Loucy (cell line): Measurements from ENCODE around the gene RMND5B.

Experiments
- H2AFZ ChIP-seq: fragments of 200-600 bp; sonication (generic); 2 replicates; pipeline ENCODE4 v1.6.0; 2016; ENCODE audit warnings: antibody characterized with exemption, mild to moderate bottlenecking, low read length, moderate library complexity
- H3F3A ChIP-seq: fragments of 200-600 bp; 2 replicates; pipeline ENCODE4 v1.6.0; 2016; ENCODE audit warnings: antibody characterized with exemption, low read depth, mild to moderate bottlenecking
- H3K27me3 ChIP-seq: fragments of 200-600 bp; sonication (generic); 2 replicates; pipeline ENCODE4 v1.6.1; 2014; ENCODE audit warnings: low read length, mild to moderate bottlenecking; ENCODE audit not compliant: insufficient read depth, poor library complexity, severe bottlenecking
- H3K36me3 ChIP-seq: fragments of 200-600 bp; sonication (generic); 2 replicates; pipeline ENCODE4 v1.6.1; 2016; ENCODE audit warnings: low read length; ENCODE audit not compliant: insufficient read depth
- H3K4me1 ChIP-seq: fragments of 200-600 bp; sonication (generic); 2 replicates; pipeline ENCODE4 v1.5.1; 2014; ENCODE audit warnings: low read length, mild to moderate bottlenecking; ENCODE audit not compliant: insufficient read depth, poor library complexity, severe bottlenecking
- H3K4me2 ChIP-seq: fragments of 200-600 bp; sonication (generic); 2 replicates; pipeline ENCODE4 v1.6.0; 2014; ENCODE audit warnings: antibody characterized with exemption, low read length, low read depth, mild to moderate bottlenecking; ENCODE audit not compliant: poor library complexity, severe bottlenecking
- H3K4me3 ChIP-seq: fragments of 200-600 bp; sonication (generic); 2 replicates; pipeline ENCODE4 v1.5.1; 2014; ENCODE audit warnings: low read length, mild to moderate bottlenecking, mixed read lengths; ENCODE audit not compliant: poor library complexity, severe bottlenecking
- H3K79me2 ChIP-seq: fragments of 200-600 bp; sonication (generic); 2 replicates; pipeline ENCODE4 v1.6.1; 2014; ENCODE audit warnings: low read length; ENCODE audit not compliant: insufficient read depth
- H3K9ac ChIP-seq: fragments of 200-600 bp; sonication (generic); 2 replicates; pipeline ENCODE4 v1.6.0; 2014; ENCODE audit warnings: mild to moderate bottlenecking, low read depth, low read length, moderate library complexity; ENCODE audit not compliant: poor library complexity, severe bottlenecking
- H3K9me2 ChIP-seq: fragments of 200-600 bp; sonication (generic); replicated peaks from 2 replicates; pipeline ENCODE4 v1.6.1; 2016; ENCODE audit warnings: low read depth, low read length, mixed read lengths
- H3K9me3 ChIP-seq: fragments of 200-600 bp; sonication (generic); 2 replicates; pipeline ENCODE4 v1.6.1; 2014; ENCODE audit warnings: mild to moderate bottlenecking, antibody characterized with exemption, low read length, low read depth; ENCODE audit not compliant: insufficient read depth
- H4K20me1 ChIP-seq: fragments of 200-600 bp; sonication (generic); 2 replicates; pipeline ENCODE4 v1.6.0; 2014; ENCODE audit warnings: antibody characterized with exemption, low read length, mild to moderate bottlenecking; ENCODE audit not compliant: insufficient read depth, poor library complexity, severe bottlenecking
- CTCF ChIP-seq: fragments of 200-600 bp; sonication (generic); conservative IDR thresholded peaks from 2 replicates; pipeline ENCODE4 v1.5.1; 2014; ENCODE audit warnings: mild to moderate bottlenecking, antibody characterized with exemption, low read length
- EZH2phosphoT487 ChIP-seq: fragments of 200-600 bp; IDR thresholded peaks from 2 replicates; pipeline ENCODE4 v1.6.1; 2018; ENCODE audit warnings: antibody characterized with exemption, mild to moderate bottlenecking, moderate library complexity, borderline replicate concordance

The RMND5B gene

DNA sequence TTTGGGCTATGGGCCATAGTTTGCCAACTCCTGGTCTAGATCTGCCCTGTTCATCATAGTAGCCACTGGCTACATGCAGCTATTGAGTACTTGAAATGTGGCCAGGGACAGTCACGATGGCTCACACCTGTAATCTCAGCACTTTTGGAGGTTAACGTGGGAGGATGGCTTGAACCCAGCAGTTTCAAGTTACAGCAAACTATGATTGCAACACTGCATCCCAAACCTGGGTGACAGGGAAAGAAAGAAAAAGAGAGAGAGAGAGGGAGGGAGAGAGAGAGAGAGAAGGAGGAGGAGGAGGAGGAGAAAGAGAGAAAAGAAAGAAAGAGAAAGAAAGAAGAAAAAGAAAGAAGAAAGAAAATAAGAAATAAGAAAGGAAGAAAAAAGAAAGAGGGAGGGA is 61.4 kb downstream of the RMND5B start:
- no peak overlapping the region for H3K9ac ChIP-seq
- no peaks in the 10 kb centered on the region for H3K9me2 ChIP-seq
- H3K4me2 ChIP-seq: no peak overlapping the region
- H3K4me3 ChIP-seq: no peak overlapping the region
- H3K36me3 ChIP-seq: no peaks in the 10 kb centered on the region
- peaks cover 17% of the 10 kb centered on the region for H3K4me1 ChIP-seq
- H3F3A ChIP-seq: no peaks in the 10 kb centered on the region
- H4K20me1 ChIP-seq: no peaks in the 10 kb centered on the region
- H3K79me2 ChIP-seq: no peaks in the 10 kb centered on the region
- TF ChIP-seq EZH2phosphoT487: no peak
- no peak for TF ChIP-seq CTCF
- no peak overlapping the region for H2AFZ ChIP-seq
- H3K27me3 ChIP-seq: no peaks in the 10 kb centered on the region
- no peaks in the 10 kb centered on the region for H3K9me3 ChIP-seq

DNA sequence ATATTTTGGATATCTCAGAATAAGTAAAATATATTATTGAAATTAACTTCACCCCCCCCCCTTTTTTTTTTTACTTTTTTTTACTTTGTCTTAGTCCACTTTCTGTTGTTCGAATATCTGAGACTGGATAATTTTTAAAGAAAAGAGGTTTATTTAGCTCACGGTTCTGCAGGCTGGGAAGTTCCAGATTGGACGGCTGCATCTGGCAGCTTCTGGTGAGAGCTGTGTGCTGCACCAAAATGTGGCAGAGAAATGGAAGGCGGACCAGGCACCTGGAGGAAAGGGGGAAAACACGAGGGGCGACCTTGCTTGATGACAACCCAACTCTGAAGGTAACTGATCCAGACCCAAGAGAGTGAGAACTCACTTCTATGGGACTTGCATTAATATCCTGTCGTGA is 62.0 kb downstream of the RMND5B start:
- Histone ChIP-seq H4K20me1 (no peaks in the 10 kb centered on the region), H3K9ac (no peak overlapping the region), H3K79me2 (no peaks in the 10 kb centered on the region), H3K4me1 (peaks cover 17% of the 10 kb centered on the region), H3K4me2 (no peak overlapping the region), H3K9me3 (no peaks in the 10 kb centered on the region), H3K36me3 (no peaks in the 10 kb centered on the region), H3K9me2 (no peaks in the 10 kb centered on the region), H2AFZ (no peak overlapping the region), H3K27me3 (no peaks in the 10 kb centered on the region), H3F3A (no peaks in the 10 kb centered on the region), H3K4me3 (no peak overlapping the region)
- TF ChIP-seq EZH2phosphoT487 (no peak), CTCF (no peak)

DNA sequence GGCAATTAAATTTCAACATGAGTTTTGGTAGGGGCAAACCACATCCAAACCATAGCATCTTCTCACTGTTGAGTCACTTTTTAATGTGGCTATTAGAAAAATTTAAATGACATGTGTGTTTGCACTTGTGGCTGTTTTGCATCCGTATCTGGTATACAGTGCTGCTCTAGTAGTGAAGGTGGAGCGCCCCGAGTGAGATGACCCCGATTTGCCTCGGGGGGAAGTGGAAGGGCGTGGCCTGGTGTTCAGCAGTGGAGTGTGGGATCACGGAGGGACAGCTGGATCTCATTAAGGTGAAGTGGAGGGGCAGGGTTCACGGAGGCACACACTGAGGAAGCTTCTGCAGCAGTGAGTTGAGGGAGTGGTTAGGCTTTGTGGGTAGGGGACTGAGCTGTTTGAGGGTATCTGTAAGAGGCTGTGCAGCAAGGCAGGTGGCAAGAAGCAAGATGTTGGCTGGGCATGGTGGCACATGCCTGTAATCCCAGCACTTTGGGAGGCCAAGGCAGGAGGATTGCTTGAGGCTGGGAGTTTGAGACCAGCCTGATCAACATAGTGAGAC is 62.5 kb downstream of the RMND5B start:
- Histone ChIP-seq H3K9me2 (no peaks in the 10 kb centered on the region), H2AFZ (no peak overlapping the region), H3K4me1 (peaks cover 17% of the 10 kb centered on the region), H3F3A (no peaks in the 10 kb centered on the region), H3K4me3 (no peak overlapping the region), H3K27me3 (no peaks in the 10 kb centered on the region), H3K9ac (peak overlapping the region; percentile 59), H4K20me1 (no peaks in the 10 kb centered on the region), H3K36me3 (no peaks in the 10 kb centered on the region), H3K4me2 (peak overlapping the region; percentile 76), H3K9me3 (no peaks in the 10 kb centered on the region), H3K79me2 (no peaks in the 10 kb centered on the region)
- TF ChIP-seq CTCF: no peak
- no peak for TF ChIP-seq EZH2phosphoT487
